GM12878 (cell line): Measurements from ENCODE around the gene C22orf15.

ENCODE experiments used
- BCL3 ChIP-seq: IDR thresholded peaks from 2 replicates; pipeline ENCODE4 v1.6.1; 2011; ENCODE audit warnings: borderline replicate concordance, low read depth, mild to moderate bottlenecking, moderate library complexity, low read length; ENCODE audit not compliant: insufficient read depth, poor library complexity, severe bottlenecking
- BRCA1 ChIP-seq: IDR thresholded peaks from 2 replicates; pipeline ENCODE4 v1.6.1; 2011; ENCODE audit warnings: low read depth, low read length, improper control_type of control experiment
- CTCF ChIP-seq, 3 experiments: IDR thresholded peaks in 2 of 3; conservative IDR thresholded peaks in 1 of 3; 2 replicates each; pipeline ENCODE4 v1.5.1; 2011; ENCODE audit warnings: low read depth in 3 of 3, low read length in 3 of 3, mild to moderate bottlenecking in 3 of 3, control low read depth in 2 of 3, moderate library complexity in 2 of 3, inconsistent platforms in 1 of 3, mixed read lengths in 1 of 3; ENCODE audit not compliant: control insufficient read depth in 2 of 3, insufficient read depth in 1 of 3; ENCODE audit errors: extremely low read depth in 1 of 3
- EP300 ChIP-seq, 2 experiments: fragments of 150-350 bp in 1 of 2; IDR thresholded peaks; 2 replicates each; pipeline ENCODE4 v1.6.1; 2011 to 2012; ENCODE audit warnings: low read depth in 2 of 2, low read length in 2 of 2, borderline replicate concordance in 1 of 2, improper control_type of control experiment in 1 of 2, inconsistent platforms in 1 of 2; ENCODE audit not compliant: control insufficient read depth in 1 of 2
- MYC ChIP-seq: IDR thresholded peaks from 2 replicates; pipeline ENCODE4 v1.6.1; 2011; ENCODE audit warnings: mild to moderate bottlenecking, low read length, moderate library complexity, inconsistent platforms; ENCODE audit not compliant: insufficient read depth, insufficient replicate concordance, insufficient read length, severe bottlenecking
- POLR2AphosphoS2 ChIP-seq: IDR thresholded peaks from 2 replicates; pipeline ENCODE4 v1.6.1; 2011; ENCODE audit warnings: low read depth, mild to moderate bottlenecking, low read length, improper control_type of control experiment, moderate library complexity
- POLR2AphosphoS5 ChIP-seq: IDR thresholded peaks from 2 replicates; pipeline ENCODE4 v1.6.1; 2011; ENCODE audit warnings: mild to moderate bottlenecking, low read length, inconsistent platforms

GRCh38 chr22:23801886-23802377 is 39.1 kb downstream of the C22orf15 start:
- TF ChIP-seq MYC (no peak), POLR2AphosphoS5 (no peak; the same call in 1 of the 2 replicates), BRCA1 (no peak), POLR2AphosphoS2 (no peak), EP300 (IDR thresholded peaks at IDR 0.05; ENCODE audit: borderline replicate concordance in 1 of 2, control insufficient read depth in 1 of 2, low read depth in 2 of 2, low read length in 2 of 2) (no peak), BCL3 (no peak), CTCF (IDR thresholded peaks at IDR 0.05 in 2 of 3, conservative IDR thresholded peaks at IDR 0.05 in 1 of 3; ENCODE audit: control insufficient read depth in 2 of 3, extremely low read depth in 1 of 3, insufficient read depth in 1 of 3, low read depth in 3 of 3, low read length in 3 of 3) (no peak)
